GM18526 (cell line): ENCODE data around the gene CREM.

Source experiments
- POLR2A ChIP-seq: IDR thresholded peaks from 3 replicates; pipeline ENCODE4 v1.6.1; 2011; ENCODE audit not compliant: insufficient read length; ENCODE audit errors: extremely low read depth

The CREM gene

DNA sequence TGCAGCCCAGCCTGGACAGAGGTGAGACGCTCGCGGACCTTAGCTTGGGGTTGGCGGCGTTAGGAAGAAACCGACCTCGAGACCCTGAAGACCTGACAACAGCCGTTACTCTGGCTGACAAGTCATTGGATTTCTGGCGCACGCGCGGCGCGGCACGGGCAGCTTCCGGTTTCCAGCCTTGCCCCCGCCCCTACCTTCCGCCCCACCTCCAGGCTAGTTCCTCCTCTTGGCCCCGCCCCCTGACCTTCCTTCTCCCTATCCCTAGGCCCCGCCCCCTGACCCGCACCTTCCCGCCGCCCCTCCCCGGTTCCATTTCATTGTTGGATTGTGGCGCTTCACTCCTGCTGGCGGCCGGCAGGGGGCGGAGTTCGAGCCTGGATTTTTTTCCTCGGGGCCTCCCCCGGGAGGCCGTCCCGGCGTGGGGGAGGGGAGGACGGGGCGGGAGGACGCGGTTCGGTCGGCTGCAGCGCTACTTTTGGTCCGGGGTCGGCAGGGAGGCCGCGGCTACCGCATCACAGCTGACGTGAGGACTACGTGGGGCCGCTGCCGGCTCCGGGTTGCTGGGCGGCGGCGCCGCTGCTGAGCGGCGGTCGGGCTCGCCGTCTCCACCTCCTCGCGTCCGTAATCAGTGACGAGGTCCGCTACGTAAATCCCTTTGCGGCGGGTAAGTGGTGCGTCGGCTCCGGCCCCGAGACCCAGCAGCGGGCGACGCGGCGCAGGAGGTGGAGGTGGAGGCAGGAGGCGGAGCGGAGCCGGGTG, at the start of gene CREM:
CREM (plus strand) TSS at position 317 of the 759 bp plus-strand sequence. CDS start 10,990 bp downstream, outside the sequence.
- TF ChIP-seq POLR2A: peak; percentile 98

DNA sequence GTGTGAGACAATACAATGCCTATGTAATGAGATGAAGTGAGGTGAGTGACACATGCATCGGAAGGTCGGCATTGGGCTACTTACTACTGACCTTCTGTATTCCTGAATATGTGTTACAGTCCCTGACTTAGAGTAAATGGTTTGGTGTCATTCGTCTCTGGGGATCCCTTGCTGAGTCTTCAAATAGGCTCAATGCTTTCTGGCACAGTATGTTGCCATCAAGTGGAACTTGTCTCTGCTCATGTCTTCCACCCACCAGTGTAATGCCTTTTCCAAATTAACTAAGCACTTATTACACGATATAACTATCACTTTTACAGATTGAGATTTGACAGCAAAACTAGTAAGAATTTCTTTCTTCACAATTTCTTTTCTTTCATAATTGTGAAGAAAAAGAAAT, 47.4 kb upstream of the CREM start:
- TF ChIP-seq POLR2A: no peak

GRCh38 chr10:35079763-35080162, 46.9 kb upstream of the CREM start:
- no peak for TF ChIP-seq POLR2A

- no peak for TF ChIP-seq POLR2A
Measured at GRCh38 chr10:35083242-35083641, 43.4 kb upstream of the CREM start.

DNA sequence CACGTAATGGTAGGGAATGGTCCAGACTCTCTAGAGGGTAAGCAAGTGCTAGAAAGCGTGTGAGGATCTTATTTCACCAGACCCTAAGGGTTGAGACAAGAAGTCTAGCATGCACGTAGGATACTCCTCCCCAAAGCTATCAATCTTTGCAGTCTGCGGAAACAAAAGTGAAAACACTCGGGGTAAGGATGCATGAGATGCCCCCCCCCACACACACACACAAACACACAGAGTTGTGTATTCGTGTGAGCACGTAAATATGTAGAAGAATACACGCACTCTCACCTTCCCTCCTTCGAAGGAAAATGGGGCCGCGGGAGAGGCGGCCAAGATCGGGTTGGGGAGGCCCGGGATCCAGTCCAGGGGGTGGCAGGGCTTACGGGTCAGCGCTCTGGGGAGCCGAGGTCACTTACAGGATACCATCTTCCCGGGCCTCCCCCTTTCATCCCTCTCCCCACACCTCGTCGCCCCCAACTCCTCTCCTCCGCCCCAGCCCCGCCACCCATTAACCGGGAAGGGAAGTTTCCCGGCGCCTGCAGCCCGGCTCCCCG, 37.0 kb upstream of the CREM start:
- no peak for TF ChIP-seq POLR2A

GRCh38 chr10:35090162-35090954, 36.3 kb upstream of the CREM start, which contains the start of gene CUL2:
TSS of gene CUL2 (minus strand) at chr10:35090341. CDS start at chr10:35071317, 19,024 bp downstream.
- TF ChIP-seq POLR2A: peak; percentile 33

GRCh38 chr10:35091994-35092790, 34.5 kb upstream of the CREM start:
- no peak for TF ChIP-seq POLR2A

- TF ChIP-seq POLR2A: no peak
Measured at GRCh38 chr10:35092851-35093250, 33.8 kb upstream of the CREM start.

DNA sequence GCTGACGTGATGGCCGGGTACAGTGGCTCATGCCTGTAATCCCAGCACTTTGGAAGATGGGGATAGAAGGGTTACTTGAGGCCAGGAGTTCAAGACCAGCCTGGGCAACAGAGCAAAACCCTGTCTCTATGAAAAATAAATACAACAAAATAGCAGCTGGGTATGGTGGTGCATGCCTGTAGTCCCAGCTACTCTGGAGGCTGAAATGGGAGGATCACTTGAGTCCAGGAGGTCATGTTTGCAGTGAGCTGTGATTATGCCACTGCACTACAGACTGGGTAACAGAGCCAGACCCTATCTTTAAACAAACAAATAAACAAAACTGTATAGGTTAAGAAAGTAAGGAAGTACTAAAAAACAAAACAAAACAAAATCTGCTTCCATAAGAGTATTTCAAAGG, 30.3 kb upstream of the CREM start:
- TF ChIP-seq POLR2A: no peak

DNA sequence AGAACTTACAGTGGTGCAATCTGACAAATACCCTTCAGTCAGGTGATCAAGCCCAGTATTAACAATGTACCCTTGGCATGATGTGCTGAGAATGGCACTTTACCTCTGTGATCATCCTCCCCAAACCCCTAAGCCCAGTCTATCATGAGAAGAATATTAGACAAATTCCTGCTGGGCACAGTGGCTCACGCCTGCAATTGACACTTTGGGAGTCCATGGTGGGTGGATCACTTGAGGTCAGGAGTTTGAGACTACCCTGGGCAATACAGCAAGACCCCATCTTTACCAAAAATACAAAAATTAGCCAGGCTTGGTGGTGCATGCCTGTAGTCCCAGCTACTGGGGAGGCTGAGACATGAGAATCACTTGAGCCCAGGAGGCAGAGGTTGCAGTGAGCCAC, 29.1 kb upstream of the CREM start:
- TF ChIP-seq POLR2A: no peak

- no peak for TF ChIP-seq POLR2A
Measured at GRCh38 chr10:35103882-35104281, 22.8 kb upstream of the CREM start.

GRCh38 chr10:35112571-35112970, 14.1 kb upstream of the CREM start:
- no peak for TF ChIP-seq POLR2A

DNA sequence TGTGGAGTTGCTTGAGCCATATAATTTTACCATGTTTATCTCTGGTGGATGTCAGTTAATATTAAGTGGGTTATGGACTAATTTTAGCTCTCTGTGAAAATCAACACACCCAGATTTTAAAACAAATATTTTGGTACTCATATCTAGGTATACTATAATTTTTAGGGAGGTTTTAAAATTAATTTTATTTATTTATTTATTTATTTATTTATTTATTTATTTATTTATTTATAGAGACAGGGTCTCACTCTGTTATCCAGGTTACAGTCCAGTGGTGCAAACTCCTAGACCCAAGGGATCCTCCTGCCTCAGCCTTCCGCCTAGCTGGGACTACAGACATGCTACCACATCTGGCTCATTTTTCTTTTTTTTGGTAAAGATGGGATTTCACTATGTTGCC, 7.3 kb upstream of the CREM start:
- TF ChIP-seq POLR2A: no peak

GRCh38 chr10:35124540-35124939, 2.1 kb upstream of the CREM start:
- TF ChIP-seq POLR2A: no peak

- TF ChIP-seq POLR2A: no peak
Measured at GRCh38 chr10:35126062-35126529, 550 bp upstream of the CREM start.
